T-helper 1 cell treated with Interleukin-12 subunit alpha and Interleukin-12 subunit beta and Interleukin-4 antibody, amounts not matched to agents 30 μg/mL and 1 μg/mL, for 36 hours (primary cell): ENCODE results near the gene TNPO3.
"Not testable (repeated sequence)": the region's sequence is repeated elsewhere in the genome, so short reads cannot be mapped to it uniquely, and the experiment has no call there.

Source experiments
- H3K27ac Mint-ChIP-seq: one replicate; pipeline ENCODE4 v1.8.0; 2021; ENCODE audit warnings: mild to moderate bottlenecking, mixed read lengths
- H3K27me3 Mint-ChIP-seq: one replicate; pipeline ENCODE4 v1.8.0; 2021; ENCODE audit warnings: low read depth, mixed read lengths
- H3K36me3 Mint-ChIP-seq: one replicate; pipeline ENCODE4 v1.8.0; 2021; ENCODE audit warnings: low read depth, mixed read lengths
- H3K4me1 Mint-ChIP-seq: one replicate; pipeline ENCODE4 v1.8.0; 2021; ENCODE audit warnings: low read depth, mixed read lengths
- H3K4me3 Mint-ChIP-seq: one replicate; pipeline ENCODE4 v1.8.0; 2021; ENCODE audit warnings: mild to moderate bottlenecking, moderate library complexity, mixed read lengths
- H3K9me3 Mint-ChIP-seq: one replicate; pipeline ENCODE4 v1.8.0; 2021; ENCODE audit warnings: mixed read lengths

TNPO3 gene

GRCh38 chr7:128947854-128948253 lies 107.1 kb downstream of the TNPO3 start:
- Mint-ChIP-seq H3K4me1 (peaks cover 1% of the 10 kb centered on the region), H3K27me3 (peaks cover 4% of the 10 kb centered on the region), H3K27ac (no peak overlapping the region), H3K9me3 (no peaks in the 10 kb centered on the region), H3K36me3 (peaks cover 10% of the 10 kb centered on the region), H3K4me3 (no peak overlapping the region)

GRCh38 chr7:128946936-128947830 lies 107.7 kb downstream of the TNPO3 start:
- Mint-ChIP-seq H3K27me3 (peaks cover 4% of the 10 kb centered on the region), H3K36me3 (peaks cover 7% of the 10 kb centered on the region), H3K9me3 (no peaks in the 10 kb centered on the region), H3K27ac (no peak overlapping the region), H3K4me1 (peaks cover 1% of the 10 kb centered on the region), H3K4me3 (no peak overlapping the region)

GRCh38 chr7:128945668-128946366 lies 109.1 kb downstream of the TNPO3 start:
- Mint-ChIP-seq H3K27me3 (peaks cover 4% of the 10 kb centered on the region), H3K9me3 (no peaks in the 10 kb centered on the region), H3K4me1 (peaks cover 8% of the 10 kb centered on the region), H3K4me3 (no peak overlapping the region), H3K36me3 (peaks cover 3% of the 10 kb centered on the region), H3K27ac (no peak overlapping the region)

- H3K36me3 Mint-ChIP-seq, result peaks cover 3% of the 10 kb centered on the region
- no peaks in the 10 kb centered on the region for H3K9me3 Mint-ChIP-seq
- peaks cover 18% of the 10 kb centered on the region for H3K4me1 Mint-ChIP-seq
- no peak overlapping the region for H3K27ac Mint-ChIP-seq
- no peak overlapping the region for H3K4me3 Mint-ChIP-seq
- H3K27me3 Mint-ChIP-seq, result peaks cover 4% of the 10 kb centered on the region
These were observed 110.2 kb downstream of the TNPO3 start for GRCh38 chr7:128944487-128945236.

- not testable (repeated sequence) for H3K9me3 Mint-ChIP-seq, H3K4me3 Mint-ChIP-seq, H3K36me3 Mint-ChIP-seq, H3K27ac Mint-ChIP-seq, H3K27me3 Mint-ChIP-seq
- H3K4me1 Mint-ChIP-seq, result peaks cover 29% of the 10 kb centered on the region
These were observed 111.7 kb downstream of the TNPO3 start for GRCh38 chr7:128943251-128943650.

- Mint-ChIP-seq H3K36me3 (peaks cover 2% of the 10 kb centered on the region), H3K4me1 (peaks cover 31% of the 10 kb centered on the region), H3K4me3 (no peak overlapping the region), H3K9me3 (no peaks in the 10 kb centered on the region), H3K27me3 (peaks cover 13% of the 10 kb centered on the region), H3K27ac (no peak overlapping the region)
These were observed 112.9 kb downstream of the TNPO3 start for GRCh38 chr7:128941946-128942526.

- H3K27me3 Mint-ChIP-seq, result peaks cover 19% of the 10 kb centered on the region
- no peaks in the 10 kb centered on the region for H3K9me3 Mint-ChIP-seq
- peak overlapping the region; percentile 35 for H3K4me3 Mint-ChIP-seq
- peaks cover 33% of the 10 kb centered on the region for H3K4me1 Mint-ChIP-seq
- H3K27ac Mint-ChIP-seq, result peak overlapping the region; percentile 46
- peaks cover 3% of the 10 kb centered on the region for H3K36me3 Mint-ChIP-seq
These were observed 113.5 kb downstream of the TNPO3 start for GRCh38 chr7:128941323-128941890.

- Mint-ChIP-seq H3K27ac (peak overlapping the region; percentile 31), H3K4me3 (peak overlapping the region; percentile 35), H3K4me1 (peaks cover 33% of the 10 kb centered on the region), H3K27me3 (peaks cover 23% of the 10 kb centered on the region), H3K9me3 (no peaks in the 10 kb centered on the region), H3K36me3 (peaks cover 3% of the 10 kb centered on the region)
These were observed 114.2 kb downstream of the TNPO3 start for GRCh38 chr7:128940494-128941322.

GRCh38 chr7:128939861-128940410 lies 115.0 kb downstream of the TNPO3 start:
- Mint-ChIP-seq H3K36me3 (peaks cover 3% of the 10 kb centered on the region), H3K27me3 (peaks cover 29% of the 10 kb centered on the region), H3K4me1 (peaks cover 33% of the 10 kb centered on the region)

GRCh38 chr7:128939075-128939860 lies 115.6 kb downstream of the TNPO3 start:
- peak overlapping the region; percentile 89 for H3K4me3 Mint-ChIP-seq
- peaks cover 25% of the 10 kb centered on the region for H3K27me3 Mint-ChIP-seq
- H3K36me3 Mint-ChIP-seq, result peaks cover 3% of the 10 kb centered on the region
- H3K27ac Mint-ChIP-seq, result no peak overlapping the region
- H3K4me1 Mint-ChIP-seq, result peaks cover 32% of the 10 kb centered on the region
- no peaks in the 10 kb centered on the region for H3K9me3 Mint-ChIP-seq

More at GRCh38 chr7:128939861-128940410, 115.0 kb downstream of the TNPO3 start:
- no peaks in the 10 kb centered on the region for H3K9me3 Mint-ChIP-seq
- H3K27ac Mint-ChIP-seq, result no peak overlapping the region
- peak overlapping the region; percentile 89 for H3K4me3 Mint-ChIP-seq

GRCh38 chr7:128938544-128939074 lies 116.3 kb downstream of the TNPO3 start:
- peak overlapping the region; percentile 75 for H3K27ac Mint-ChIP-seq
- H3K4me1 Mint-ChIP-seq, result peaks cover 32% of the 10 kb centered on the region
- H3K4me3 Mint-ChIP-seq, result peak overlapping the region; percentile 89
- peaks cover 3% of the 10 kb centered on the region for H3K36me3 Mint-ChIP-seq
- no peaks in the 10 kb centered on the region for H3K9me3 Mint-ChIP-seq
- H3K27me3 Mint-ChIP-seq, result peaks cover 25% of the 10 kb centered on the region
